Measurements from ENCODE around the gene RABGEF1. TPM values are rescaled to one million over a fixed set of nuclear protein-coding genes. Genes with fewer than 3 reads are reported as not detected.

RABGEF1 gene
- total and polyA plus RNA-seq, 2 of the 8 experiments (the other 6 are each of a cell fraction or from before 2014, with no cell fraction given) = 10.2 to 18.0 TPM

DNA sequence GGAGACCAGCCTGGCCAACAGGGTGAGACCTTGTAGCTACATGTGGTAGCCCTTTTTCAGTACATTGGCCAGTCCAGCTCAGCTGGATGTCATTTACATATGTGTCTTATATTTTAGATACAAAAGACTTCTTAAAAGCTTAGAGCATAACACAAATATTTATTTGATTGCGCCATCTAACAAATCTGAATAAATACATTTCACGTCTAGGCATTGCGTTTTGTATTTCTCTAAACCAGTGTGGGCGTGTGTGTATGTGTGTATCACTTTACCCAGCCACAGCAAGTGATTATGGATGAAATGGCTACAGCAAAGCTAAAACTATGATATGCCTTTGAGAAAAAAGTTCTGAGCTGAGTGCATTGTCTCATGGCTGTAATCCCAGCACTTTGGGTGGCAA, 14.0 kb downstream of the RABGEF1 start (continued):
- TF ChIP-seq, protein P1, sequence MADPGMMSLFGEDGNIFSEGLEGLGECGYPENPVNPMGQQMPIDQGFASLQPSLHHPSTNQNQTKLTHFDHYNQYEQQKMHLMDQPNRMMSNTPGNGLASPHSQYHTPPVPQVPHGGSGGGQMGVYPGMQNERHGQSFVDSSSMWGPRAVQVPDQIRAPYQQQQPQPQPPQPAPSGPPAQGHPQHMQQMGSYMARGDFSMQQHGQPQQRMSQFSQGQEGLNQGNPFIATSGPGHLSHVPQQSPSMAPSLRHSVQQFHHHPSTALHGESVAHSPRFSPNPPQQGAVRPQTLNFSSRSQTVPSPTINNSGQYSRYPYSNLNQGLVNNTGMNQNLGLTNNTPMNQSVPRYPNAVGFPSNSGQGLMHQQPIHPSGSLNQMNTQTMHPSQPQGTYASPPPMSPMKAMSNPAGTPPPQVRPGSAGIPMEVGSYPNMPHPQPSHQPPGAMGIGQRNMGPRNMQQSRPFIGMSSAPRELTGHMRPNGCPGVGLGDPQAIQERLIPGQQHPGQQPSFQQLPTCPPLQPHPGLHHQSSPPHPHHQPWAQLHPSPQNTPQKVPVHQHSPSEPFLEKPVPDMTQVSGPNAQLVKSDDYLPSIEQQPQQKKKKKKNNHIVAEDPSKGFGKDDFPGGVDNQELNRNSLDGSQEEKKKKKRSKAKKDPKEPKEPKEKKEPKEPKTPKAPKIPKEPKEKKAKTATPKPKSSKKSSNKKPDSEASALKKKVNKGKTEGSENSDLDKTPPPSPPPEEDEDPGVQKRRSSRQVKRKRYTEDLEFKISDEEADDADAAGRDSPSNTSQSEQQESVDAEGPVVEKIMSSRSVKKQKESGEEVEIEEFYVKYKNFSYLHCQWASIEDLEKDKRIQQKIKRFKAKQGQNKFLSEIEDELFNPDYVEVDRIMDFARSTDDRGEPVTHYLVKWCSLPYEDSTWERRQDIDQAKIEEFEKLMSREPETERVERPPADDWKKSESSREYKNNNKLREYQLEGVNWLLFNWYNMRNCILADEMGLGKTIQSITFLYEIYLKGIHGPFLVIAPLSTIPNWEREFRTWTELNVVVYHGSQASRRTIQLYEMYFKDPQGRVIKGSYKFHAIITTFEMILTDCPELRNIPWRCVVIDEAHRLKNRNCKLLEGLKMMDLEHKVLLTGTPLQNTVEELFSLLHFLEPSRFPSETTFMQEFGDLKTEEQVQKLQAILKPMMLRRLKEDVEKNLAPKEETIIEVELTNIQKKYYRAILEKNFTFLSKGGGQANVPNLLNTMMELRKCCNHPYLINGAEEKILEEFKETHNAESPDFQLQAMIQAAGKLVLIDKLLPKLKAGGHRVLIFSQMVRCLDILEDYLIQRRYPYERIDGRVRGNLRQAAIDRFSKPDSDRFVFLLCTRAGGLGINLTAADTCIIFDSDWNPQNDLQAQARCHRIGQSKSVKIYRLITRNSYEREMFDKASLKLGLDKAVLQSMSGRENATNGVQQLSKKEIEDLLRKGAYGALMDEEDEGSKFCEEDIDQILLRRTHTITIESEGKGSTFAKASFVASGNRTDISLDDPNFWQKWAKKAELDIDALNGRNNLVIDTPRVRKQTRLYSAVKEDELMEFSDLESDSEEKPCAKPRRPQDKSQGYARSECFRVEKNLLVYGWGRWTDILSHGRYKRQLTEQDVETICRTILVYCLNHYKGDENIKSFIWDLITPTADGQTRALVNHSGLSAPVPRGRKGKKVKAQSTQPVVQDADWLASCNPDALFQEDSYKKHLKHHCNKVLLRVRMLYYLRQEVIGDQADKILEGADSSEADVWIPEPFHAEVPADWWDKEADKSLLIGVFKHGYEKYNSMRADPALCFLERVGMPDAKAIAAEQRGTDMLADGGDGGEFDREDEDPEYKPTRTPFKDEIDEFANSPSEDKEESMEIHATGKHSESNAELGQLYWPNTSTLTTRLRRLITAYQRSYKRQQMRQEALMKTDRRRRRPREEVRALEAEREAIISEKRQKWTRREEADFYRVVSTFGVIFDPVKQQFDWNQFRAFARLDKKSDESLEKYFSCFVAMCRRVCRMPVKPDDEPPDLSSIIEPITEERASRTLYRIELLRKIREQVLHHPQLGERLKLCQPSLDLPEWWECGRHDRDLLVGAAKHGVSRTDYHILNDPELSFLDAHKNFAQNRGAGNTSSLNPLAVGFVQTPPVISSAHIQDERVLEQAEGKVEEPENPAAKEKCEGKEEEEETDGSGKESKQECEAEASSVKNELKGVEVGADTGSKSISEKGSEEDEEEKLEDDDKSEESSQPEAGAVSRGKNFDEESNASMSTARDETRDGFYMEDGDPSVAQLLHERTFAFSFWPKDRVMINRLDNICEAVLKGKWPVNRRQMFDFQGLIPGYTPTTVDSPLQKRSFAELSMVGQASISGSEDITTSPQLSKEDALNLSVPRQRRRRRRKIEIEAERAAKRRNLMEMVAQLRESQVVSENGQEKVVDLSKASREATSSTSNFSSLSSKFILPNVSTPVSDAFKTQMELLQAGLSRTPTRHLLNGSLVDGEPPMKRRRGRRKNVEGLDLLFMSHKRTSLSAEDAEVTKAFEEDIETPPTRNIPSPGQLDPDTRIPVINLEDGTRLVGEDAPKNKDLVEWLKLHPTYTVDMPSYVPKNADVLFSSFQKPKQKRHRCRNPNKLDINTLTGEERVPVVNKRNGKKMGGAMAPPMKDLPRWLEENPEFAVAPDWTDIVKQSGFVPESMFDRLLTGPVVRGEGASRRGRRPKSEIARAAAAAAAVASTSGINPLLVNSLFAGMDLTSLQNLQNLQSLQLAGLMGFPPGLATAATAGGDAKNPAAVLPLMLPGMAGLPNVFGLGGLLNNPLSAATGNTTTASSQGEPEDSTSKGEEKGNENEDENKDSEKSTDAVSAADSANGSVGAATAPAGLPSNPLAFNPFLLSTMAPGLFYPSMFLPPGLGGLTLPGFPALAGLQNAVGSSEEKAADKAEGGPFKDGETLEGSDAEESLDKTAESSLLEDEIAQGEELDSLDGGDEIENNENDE (IDR thresholded peaks at IDR 0.05; ENCODE audit: insufficient replicate concordance, low read length) = no peak
- TF ChIP-seq SRF (IDR thresholded peaks at IDR 0.05; ENCODE audit: low read depth, low read length) = no peak
- TF ChIP-seq CBX8 (IDR thresholded peaks at IDR 0.05; ENCODE audit: borderline replicate concordance, low read depth, low read length) = no peak
- no peak for TF ChIP-seq HDAC6 (IDR thresholded peaks at IDR 0.05; ENCODE audit: low read depth, low read length)
- TF ChIP-seq NANOG (IDR thresholded peaks at IDR 0.05; ENCODE audit: insufficient read depth, low read depth, low read length, poor library complexity, severe bottlenecking) = no peak
- TF ChIP-seq SIX5 (IDR thresholded peaks at IDR 0.05; ENCODE audit: low read depth, low read length) = no peak
- TF ChIP-seq CEBPB (IDR thresholded peaks at IDR 0.05; ENCODE audit: low read depth, low read length) = no peak
- TF ChIP-seq, protein P2, sequence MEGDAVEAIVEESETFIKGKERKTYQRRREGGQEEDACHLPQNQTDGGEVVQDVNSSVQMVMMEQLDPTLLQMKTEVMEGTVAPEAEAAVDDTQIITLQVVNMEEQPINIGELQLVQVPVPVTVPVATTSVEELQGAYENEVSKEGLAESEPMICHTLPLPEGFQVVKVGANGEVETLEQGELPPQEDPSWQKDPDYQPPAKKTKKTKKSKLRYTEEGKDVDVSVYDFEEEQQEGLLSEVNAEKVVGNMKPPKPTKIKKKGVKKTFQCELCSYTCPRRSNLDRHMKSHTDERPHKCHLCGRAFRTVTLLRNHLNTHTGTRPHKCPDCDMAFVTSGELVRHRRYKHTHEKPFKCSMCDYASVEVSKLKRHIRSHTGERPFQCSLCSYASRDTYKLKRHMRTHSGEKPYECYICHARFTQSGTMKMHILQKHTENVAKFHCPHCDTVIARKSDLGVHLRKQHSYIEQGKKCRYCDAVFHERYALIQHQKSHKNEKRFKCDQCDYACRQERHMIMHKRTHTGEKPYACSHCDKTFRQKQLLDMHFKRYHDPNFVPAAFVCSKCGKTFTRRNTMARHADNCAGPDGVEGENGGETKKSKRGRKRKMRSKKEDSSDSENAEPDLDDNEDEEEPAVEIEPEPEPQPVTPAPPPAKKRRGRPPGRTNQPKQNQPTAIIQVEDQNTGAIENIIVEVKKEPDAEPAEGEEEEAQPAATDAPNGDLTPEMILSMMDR (IDR thresholded peaks at IDR 0.05; ENCODE audit: control extremely low read depth in 1 of 3, insufficient read depth in 1 of 3, low read depth in 1 of 3, low read length in 3 of 3) = no peak
